MM.1S (cell line): Measurements from ENCODE around the gene BRICD5.

Experiments used
- DNase-seq: peaks from one replicate; pipeline ENCODE4 v3.0.0-alpha.2; 2015
- H2AFZ ChIP-seq: fragments of 300-600 bp; sonication (generic); 2 replicates; pipeline ENCODE4 v1.6.0; 2016; ENCODE audit warnings: antibody characterized with exemption, low read length
- H3F3A ChIP-seq: fragments of 300-600 bp; sonication (generic); 2 replicates; pipeline ENCODE4 v1.6.1; 2016; ENCODE audit warnings: mild to moderate bottlenecking, antibody characterized with exemption, low read length, moderate library complexity, mixed read lengths; ENCODE audit not compliant: insufficient read depth
- H3K27ac ChIP-seq: fragments of 300-600 bp; sonication (generic); 2 replicates; pipeline ENCODE4 v1.5.1; 2016; ENCODE audit warnings: mild to moderate bottlenecking, low read length
- H3K27me3 ChIP-seq: fragments of 300-600 bp; sonication (generic); replicated peaks from 2 replicates; pipeline ENCODE4 v1.6.0; 2016; ENCODE audit warnings: low read length; ENCODE audit not compliant: insufficient read depth
- H3K36me3 ChIP-seq: fragments of 300-600 bp; sonication (generic); replicated peaks from 2 replicates; pipeline ENCODE4 v1.6.1; 2016; ENCODE audit warnings: mild to moderate bottlenecking, low read length, mixed read lengths; ENCODE audit not compliant: insufficient read depth
- H3K4me1 ChIP-seq: fragments of 300-600 bp; sonication (generic); 2 replicates; pipeline ENCODE4 v1.6.1; 2016; ENCODE audit warnings: low read length, mixed read lengths
- H3K4me2 ChIP-seq: fragments of 300-600 bp; sonication (generic); 2 replicates; pipeline ENCODE4 v1.6.0; 2016; ENCODE audit warnings: low read depth, low read length
- H3K4me3 ChIP-seq: fragments of 300-600 bp; sonication (generic); 2 replicates; pipeline ENCODE4 v1.5.1; 2016; ENCODE audit warnings: low read length, mixed read lengths
- H3K79me2 ChIP-seq: fragments of 300-600 bp; sonication (generic); 2 replicates; pipeline ENCODE4 v1.6.1; 2016; ENCODE audit warnings: mixed run types, low read length, mixed read lengths
- H3K9ac ChIP-seq: fragments of 300-600 bp; sonication (generic); 2 replicates; pipeline ENCODE4 v1.6.1; 2016; ENCODE audit warnings: low read length, mixed read lengths
- H3K9me2 ChIP-seq: fragments of 300-600 bp; sonication (generic); replicated peaks from 2 replicates; pipeline ENCODE4 v1.6.1; 2016; ENCODE audit warnings: mild to moderate bottlenecking, low read length, mixed read lengths; ENCODE audit not compliant: insufficient read depth
- H3K9me3 ChIP-seq: fragments of 300-600 bp; sonication (generic); replicated peaks from 2 replicates; pipeline ENCODE4 v1.6.1; 2016; ENCODE audit warnings: mild to moderate bottlenecking, low read length, mixed read lengths; ENCODE audit not compliant: insufficient read depth
- H4K20me1 ChIP-seq: fragments of 300-600 bp; sonication (generic); 2 replicates; pipeline ENCODE4 v1.6.1; 2016; ENCODE audit warnings: mild to moderate bottlenecking, low read length, moderate library complexity, mixed read lengths; ENCODE audit not compliant: insufficient read depth
- CTCF ChIP-seq: fragments of 300-600 bp; sonication (generic); IDR thresholded peaks from 2 replicates; pipeline ENCODE4 v1.5.1; 2016; ENCODE audit warnings: antibody characterized with exemption, low read length, mixed read lengths
- EZH2 ChIP-seq: fragments of 300-600 bp; sonication (generic); optimal IDR thresholded peaks from 2 replicates; pipeline ENCODE3; 2017; ENCODE audit warnings: low read depth, mild to moderate bottlenecking, antibody characterized with exemption, low read length, mixed read lengths
- EZH2phosphoT487 ChIP-seq: fragments of 300-600 bp; sonication (generic); IDR thresholded peaks from 2 replicates; pipeline ENCODE4 v1.6.1; 2018; ENCODE audit warnings: antibody characterized with exemption, low read length

The BRICD5 gene

DNA sequence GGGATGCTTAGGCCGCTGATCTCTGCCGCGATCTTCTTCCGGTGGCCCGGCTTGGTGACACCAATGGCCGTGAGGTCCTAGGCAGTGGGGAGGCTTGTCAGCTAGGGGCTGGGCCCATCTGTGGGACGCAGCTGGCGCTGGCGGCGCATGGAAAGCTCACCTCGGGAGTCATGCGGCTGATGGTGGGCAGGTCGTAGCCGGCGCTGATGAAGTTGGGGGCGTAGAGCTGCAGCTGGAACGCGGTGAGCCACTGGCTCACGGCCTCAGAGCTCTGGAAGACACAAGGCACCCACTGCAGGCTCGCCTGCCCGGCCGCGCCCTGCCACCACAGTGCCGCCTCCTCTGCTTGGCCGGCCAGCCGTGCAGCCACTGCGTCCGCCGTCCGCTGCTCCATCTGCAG, 27.0 kb downstream of the BRICD5 start:
- Histone ChIP-seq H3F3A (no peaks in the 10 kb centered on the region), H3K9me3 (no peaks in the 10 kb centered on the region), H3K9ac (no peak overlapping the region), H3K27ac (no peak overlapping the region), H3K4me2 (no peak overlapping the region), H2AFZ (no peak overlapping the region), H3K36me3 (no peaks in the 10 kb centered on the region), H4K20me1 (no peaks in the 10 kb centered on the region), H3K4me1 (no peaks in the 10 kb centered on the region), H3K4me3 (no peak overlapping the region), H3K27me3 (peaks cover 44% of the 10 kb centered on the region), H3K9me2 (no peaks in the 10 kb centered on the region), H3K79me2 (no peaks in the 10 kb centered on the region)
- TF ChIP-seq EZH2phosphoT487: no peak
- TF ChIP-seq CTCF: no peak
- TF ChIP-seq EZH2: no peak
- no peak for DNase-seq

- Histone ChIP-seq H3K9ac (no peak overlapping the region), H4K20me1 (no peaks in the 10 kb centered on the region), H2AFZ (no peak overlapping the region), H3F3A (no peaks in the 10 kb centered on the region), H3K27me3 (peaks cover 27% of the 10 kb centered on the region), H3K36me3 (no peaks in the 10 kb centered on the region), H3K4me3 (no peak overlapping the region), H3K27ac (no peak overlapping the region), H3K9me2 (no peaks in the 10 kb centered on the region), H3K9me3 (no peaks in the 10 kb centered on the region), H3K4me1 (no peaks in the 10 kb centered on the region), H3K4me2 (no peak overlapping the region), H3K79me2 (no peaks in the 10 kb centered on the region)
- no peak for TF ChIP-seq CTCF
- TF ChIP-seq EZH2: no peak
- TF ChIP-seq EZH2phosphoT487: no peak
- no peak for DNase-seq
These were observed 28.7 kb downstream of the BRICD5 start for GRCh38 chr16:2181952-2182351.

DNA sequence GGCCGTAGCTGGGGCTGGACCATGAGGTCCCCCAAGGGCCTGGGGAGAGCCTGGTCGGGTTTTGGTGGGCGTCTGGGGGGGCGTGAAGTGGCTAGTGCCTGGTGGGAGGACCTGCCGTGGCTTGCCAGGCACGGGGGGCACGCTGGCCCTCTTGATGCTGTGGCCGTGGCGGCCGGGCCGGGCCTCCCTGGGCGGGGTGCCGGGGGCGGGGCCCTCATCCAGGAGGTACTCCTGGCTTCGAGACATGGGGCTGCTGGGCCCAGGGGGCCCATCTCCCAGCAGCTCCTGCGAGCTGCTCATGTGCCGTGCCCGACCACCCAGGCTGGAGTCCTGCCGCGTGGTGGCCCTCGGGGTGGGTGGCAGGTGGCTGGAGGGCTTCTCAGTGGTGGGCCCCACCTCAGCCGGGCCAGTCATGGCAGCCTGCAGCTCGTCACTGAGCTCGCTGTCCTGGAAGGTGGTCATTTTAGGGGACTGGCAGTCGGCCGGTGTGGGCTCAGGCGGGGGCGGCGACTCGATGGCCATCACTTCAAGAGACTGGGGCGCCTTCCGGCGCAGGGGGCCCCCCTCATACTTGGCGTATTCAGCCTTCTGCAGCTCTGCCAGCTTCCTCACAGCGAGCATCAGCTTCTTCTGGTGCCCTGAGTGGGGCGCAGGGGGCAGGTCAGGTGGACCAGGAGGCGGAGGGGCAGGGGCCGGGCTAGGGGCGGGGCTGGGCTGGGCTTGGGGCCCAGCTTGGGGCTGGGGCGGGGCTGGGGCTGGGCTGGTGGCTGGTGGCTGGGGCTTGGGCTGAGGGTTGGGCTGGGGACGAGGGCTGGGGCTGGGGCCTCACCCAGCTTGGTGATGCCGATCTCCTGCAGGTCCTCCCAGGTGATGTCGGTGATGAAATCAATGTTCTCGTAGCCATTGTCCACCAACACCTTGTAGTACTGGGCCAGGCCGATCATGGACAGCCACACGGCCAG, 29.4 kb downstream of the BRICD5 start:
- DNase-seq: no peak
- no peak for TF ChIP-seq CTCF
- no peak for TF ChIP-seq EZH2
- no peak for TF ChIP-seq EZH2phosphoT487
- H2AFZ ChIP-seq: no peak overlapping the region
- H3K9me2 ChIP-seq: no peaks in the 10 kb centered on the region
- no peaks in the 10 kb centered on the region for H4K20me1 ChIP-seq
- no peaks in the 10 kb centered on the region for H3K36me3 ChIP-seq
- no peaks in the 10 kb centered on the region for H3K9me3 ChIP-seq
- H3K4me1 ChIP-seq: no peaks in the 10 kb centered on the region
- H3K79me2 ChIP-seq: no peaks in the 10 kb centered on the region
- H3K27me3 ChIP-seq: peaks cover 20% of the 10 kb centered on the region
- no peak overlapping the region for H3K9ac ChIP-seq
- no peaks in the 10 kb centered on the region for H3F3A ChIP-seq
- no peak overlapping the region for H3K4me3 ChIP-seq
- H3K27ac ChIP-seq: no peak overlapping the region
- no peak overlapping the region for H3K4me2 ChIP-seq
